NCI-H146 (cell line): Measurements from ENCODE around the gene PCSK5.
"Not testable (repeated sequence)": the region's sequence is repeated elsewhere in the genome, so short reads cannot be mapped to it uniquely, and the experiment has no call there.

Experiments used
- DNase-seq: peaks from one replicate; lab custom pipeline; 2025; lab: John Stamatoyannopoulos, UW

Gene PCSK5

GRCh38 chr9:75890472-75891276 lies at the start of gene PCSK5:
Gene PCSK5, plus strand, starts transcription at chr9:75890673. Its CDS starts 509 bp downstream, at chr9:75891182.
- peak; percentile 92 for DNase-seq

DNA sequence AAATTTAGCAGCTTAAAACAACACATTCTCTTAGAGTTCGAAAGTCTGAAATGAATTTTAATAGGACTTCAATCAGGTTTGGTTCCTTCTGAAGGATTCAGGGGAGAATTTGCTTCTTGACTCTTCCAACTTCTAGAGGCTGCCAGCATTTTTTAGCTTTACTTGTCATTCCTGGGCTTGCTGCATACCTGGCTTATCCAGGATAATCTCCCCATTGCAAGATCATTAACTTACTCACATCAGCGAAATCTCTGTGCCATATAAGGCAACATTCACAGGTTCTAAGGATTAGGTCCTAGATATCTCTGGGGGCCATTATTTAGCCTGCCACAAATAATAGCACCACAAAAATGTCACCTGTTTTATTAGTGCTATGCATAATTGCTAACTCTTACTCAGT lies 46.2 kb upstream of the PCSK5 start:
- DNase-seq = no peak

- no peak for DNase-seq
These were observed 44.7 kb upstream of the PCSK5 start for GRCh38 chr9:75845806-75846205.

- no peak for DNase-seq
These were observed 43.4 kb upstream of the PCSK5 start for GRCh38 chr9:75847085-75847484.

- DNase-seq = no peak
These were observed 39.8 kb upstream of the PCSK5 start for GRCh38 chr9:75850459-75851200.

DNA sequence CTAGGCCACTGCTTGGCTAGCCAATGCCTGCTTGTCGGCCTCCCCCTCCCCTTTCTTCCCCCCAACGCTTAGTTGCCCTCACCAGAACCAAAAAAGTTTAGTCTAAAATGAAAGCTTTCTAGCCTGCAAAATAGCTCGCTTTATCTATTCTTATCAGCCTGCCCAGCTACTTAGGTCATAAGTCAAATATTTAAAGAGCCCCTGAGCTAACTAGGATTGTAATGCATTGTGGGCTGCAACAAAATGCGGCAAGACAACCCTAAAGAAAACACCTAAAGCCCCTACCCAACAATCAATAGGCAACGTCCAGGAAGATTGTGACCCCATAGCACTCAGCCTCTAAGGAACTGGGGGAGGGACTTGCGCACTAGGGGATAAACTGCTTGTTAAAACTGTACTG lies 38.6 kb upstream of the PCSK5 start:
- no peak for DNase-seq

DNA sequence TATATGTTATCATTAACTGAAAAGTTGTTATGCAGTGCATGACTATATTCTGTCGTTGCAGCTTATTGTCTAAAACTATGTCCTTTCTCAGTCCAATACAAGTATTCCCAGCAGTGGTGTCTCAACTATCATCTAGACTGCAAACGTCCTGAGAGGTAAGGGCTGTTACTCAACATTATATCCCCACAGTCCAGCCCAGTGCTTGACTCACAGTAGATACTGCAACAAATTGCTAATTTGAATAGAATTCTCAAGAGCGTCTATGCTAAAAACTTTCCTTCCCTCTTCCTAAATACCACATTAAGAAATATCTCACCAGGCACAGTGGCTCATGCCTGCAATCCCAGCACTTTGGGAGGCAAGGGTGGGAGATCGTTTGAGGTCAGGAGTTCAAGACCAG lies 37.7 kb upstream of the PCSK5 start:
- DNase-seq = no peak

DNA sequence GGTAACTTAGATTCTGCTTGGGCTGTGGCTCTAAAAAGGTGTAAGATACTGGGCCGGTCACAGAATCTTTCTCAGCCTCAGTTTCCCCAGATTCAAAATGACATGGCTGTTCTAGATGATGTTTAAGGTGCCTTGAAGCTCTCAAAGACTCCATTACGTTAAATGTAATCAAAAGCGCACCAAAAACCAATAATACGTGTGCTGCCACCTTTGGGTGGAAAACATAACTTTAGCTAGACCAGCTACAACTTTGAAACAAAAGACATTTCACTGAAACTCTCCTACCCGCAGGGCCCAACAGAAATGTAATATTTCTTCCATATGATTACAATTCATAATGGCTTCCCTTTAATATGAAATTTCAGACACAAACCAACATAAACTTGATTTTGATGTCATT lies 35.0 kb upstream of the PCSK5 start:
- no peak for DNase-seq

DNA sequence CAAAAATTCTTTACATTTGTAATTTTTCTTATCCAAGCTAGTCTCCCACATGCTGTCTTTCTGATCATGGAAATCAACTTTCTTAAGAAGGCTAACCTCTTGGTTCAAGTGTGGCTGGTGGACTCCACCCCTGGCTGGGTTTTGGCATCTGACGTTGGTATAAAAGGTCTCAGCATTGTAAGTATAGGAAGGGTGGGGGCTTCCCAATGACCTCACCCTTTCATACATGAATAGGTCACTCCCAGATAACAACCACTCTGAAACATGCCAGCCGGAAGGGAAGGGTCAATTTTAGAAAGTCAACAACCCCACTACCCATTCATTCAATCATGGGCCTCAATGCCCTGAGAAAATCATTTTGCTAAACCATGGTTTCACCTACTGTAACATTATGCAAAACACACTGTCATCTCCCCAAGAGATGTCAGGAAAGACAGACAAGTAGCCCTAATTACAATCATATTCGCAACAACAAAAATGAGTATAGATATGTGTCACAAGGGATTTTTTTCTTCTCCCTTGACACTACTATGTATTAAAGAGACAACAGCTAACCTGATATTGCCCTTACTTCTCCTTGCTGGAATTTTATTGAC lies 31.9 kb upstream of the PCSK5 start:
- no peak for DNase-seq

GRCh38 chr9:75864266-75864665 lies 26.2 kb upstream of the PCSK5 start:
- DNase-seq = no peak

DNA sequence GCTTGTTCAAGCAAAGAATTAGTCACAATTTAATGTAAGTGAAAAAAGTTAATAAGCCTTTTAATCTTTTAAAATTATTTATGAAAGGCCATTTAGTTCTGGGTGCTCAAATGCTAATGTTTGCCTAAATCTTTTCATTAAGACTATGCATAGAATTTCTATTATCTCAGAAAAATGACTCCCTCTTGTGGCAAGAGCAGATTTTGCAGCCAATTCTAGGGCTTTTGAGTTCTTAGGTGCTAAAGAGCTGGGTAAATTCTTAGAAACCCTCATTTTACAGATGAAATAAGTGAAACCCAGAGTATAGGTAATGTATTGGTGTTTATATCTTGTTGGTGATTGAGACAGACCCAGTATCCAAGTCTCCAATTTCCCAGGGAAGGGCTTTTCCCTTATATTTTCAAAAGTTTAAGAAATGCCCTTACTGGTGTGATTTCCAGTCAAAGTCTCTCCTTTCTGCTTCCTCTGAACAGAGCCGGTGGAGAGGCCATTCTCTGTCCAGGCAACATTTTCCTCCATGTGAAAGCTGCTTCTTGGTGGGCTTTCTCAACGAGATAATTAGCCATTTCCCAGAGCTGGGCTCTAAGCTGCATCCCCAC lies 24.1 kb upstream of the PCSK5 start:
- DNase-seq = peak; percentile 4

DNA sequence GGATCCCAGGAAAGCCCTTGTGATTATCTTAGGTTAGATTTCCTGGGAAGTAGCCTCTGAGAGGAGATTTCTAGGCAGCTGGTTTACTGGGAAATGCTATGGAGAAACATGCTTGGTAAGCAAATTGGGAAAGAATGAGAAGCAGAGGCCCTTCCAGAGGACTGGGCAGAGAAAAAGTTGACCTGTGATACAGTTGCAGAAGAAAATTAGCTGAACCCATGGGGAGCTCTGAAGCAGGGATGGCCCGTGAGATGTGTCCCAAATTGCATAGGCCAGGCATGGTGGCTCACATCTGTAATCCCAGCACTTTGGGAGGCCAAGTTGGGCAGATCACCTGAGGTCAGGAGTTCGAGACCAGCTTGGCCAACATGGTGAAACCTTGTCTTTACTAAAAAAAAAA lies 21.9 kb upstream of the PCSK5 start:
- DNase-seq = not testable (repeated sequence)

DNA sequence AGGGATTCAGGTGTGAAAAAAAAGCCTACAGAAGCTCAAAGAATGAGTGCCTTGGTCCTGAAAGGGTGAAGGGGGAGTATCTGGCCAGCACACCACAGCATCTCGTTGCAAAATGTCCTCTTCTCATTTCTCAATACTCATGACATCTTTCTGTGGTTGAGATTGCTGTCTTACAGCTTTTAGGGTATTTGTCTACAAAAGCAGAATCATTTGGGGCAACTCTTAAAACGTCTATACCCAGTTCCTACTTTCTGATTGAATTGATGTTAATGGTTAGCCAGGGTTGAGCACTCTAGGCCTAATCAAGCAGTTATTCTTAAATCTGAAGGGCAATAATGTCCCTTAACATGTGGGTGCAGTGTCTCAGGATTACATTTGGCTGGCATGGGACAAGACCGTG lies 21.2 kb upstream of the PCSK5 start:
- no peak for DNase-seq

- no peak for DNase-seq
These were observed 20.0 kb upstream of the PCSK5 start for GRCh38 chr9:75870450-75870849.

GRCh38 chr9:75871624-75872023 lies 18.8 kb upstream of the PCSK5 start:
- no peak for DNase-seq

- no peak for DNase-seq
These were observed 16.8 kb upstream of the PCSK5 start for GRCh38 chr9:75873712-75874111.

DNA sequence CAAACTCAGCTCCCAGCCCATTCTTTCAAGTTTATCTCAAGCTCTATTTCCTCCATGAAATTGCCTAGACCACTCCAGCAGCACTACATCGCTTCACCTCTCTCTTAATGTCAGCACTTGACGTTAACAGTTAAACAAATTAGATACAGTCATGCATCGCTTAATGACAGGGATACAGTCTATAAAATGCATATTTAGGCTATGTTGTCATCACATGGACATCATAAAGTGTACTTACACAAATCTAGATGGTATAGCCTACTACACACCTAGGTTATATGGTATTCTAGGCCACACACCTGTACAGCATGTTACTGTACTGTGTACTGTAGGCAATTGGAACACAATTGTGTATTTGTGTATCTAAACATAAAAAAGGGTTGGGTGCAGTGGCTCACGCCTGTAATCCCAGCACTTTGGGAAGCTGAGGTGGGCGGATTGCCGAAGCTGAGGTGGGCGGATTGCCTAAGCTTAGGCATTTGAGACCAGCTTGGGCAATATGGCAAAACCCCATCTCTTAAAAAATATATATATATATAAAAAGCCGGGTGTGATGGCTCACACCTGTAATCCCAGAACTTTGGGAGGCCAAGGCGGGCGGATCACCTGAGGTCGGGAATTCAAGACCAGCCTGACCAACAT lies 13.4 kb upstream of the PCSK5 start:
- no peak for DNase-seq

- no peak for DNase-seq
These were observed 12.0 kb upstream of the PCSK5 start for GRCh38 chr9:75878488-75878860.

- no peak for DNase-seq
These were observed 9.9 kb upstream of the PCSK5 start for GRCh38 chr9:75880618-75881017.

GRCh38 chr9:75881761-75882160 lies 8.7 kb upstream of the PCSK5 start:
- DNase-seq = no peak

- peak; percentile 7 for DNase-seq
These were observed 4.8 kb upstream of the PCSK5 start for GRCh38 chr9:75885652-75886051.

DNA sequence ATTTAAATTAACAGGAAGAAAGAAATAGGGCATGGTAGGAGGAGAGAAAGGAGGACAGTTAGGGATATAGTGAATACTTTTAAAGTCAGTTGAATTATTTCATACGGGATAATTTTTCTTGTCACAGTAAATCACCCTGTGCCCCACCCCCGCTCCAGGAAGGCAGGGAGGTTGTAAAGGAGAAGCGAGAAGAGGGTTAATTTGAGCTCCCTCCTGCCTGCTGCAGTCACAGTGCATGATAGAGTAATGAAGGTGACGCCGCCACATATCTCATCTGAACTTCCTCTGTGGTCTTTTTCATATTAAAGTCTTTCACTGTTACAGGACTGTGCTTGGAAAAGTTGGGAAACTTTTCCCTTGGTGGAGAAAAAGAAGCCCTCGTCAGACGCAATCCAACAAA lies 896 bp upstream of the PCSK5 start:
- DNase-seq = no peak
